Central memory CD4-positive, alpha-beta T cell (primary cell): ENCODE measurements around the gene RAD51B.
A peak's percentile ranks its signal among the peaks of the same experiment; 100 is the strongest.

Experiments
- DNase-seq: peaks from one replicate; pipeline ENCODE4 v3.0.0; 2022

The RAD51B gene

GRCh38 chr14:68723808-68724268 is 904.3 kb downstream of the RAD51B start:
- DNase-seq: no peak

- no peak for DNase-seq
Observed at GRCh38 chr14:68724914-68725313, 905.3 kb downstream of the RAD51B start.

- DNase-seq: no peak
Observed at GRCh38 chr14:68726093-68726695, 906.6 kb downstream of the RAD51B start.

- DNase-seq: no peak
Observed at GRCh38 chr14:68727315-68728047, 907.9 kb downstream of the RAD51B start.

GRCh38 chr14:68728342-68729106 is 908.9 kb downstream of the RAD51B start:
- DNase-seq: no peak

GRCh38 chr14:68729556-68729955 is 910.0 kb downstream of the RAD51B start:
- DNase-seq: no peak

GRCh38 chr14:68730348-68730747 is 910.8 kb downstream of the RAD51B start:
- no peak for DNase-seq

- no peak for DNase-seq
Observed at GRCh38 chr14:68730811-68731425, 911.3 kb downstream of the RAD51B start.

- no peak for DNase-seq
Observed at GRCh38 chr14:68733086-68733914, 913.7 kb downstream of the RAD51B start.

- peak; percentile 9 for DNase-seq
Observed at GRCh38 chr14:68734231-68734732, 914.7 kb downstream of the RAD51B start.

- no peak for DNase-seq
Observed at GRCh38 chr14:68735856-68736255, 916.3 kb downstream of the RAD51B start.

- no peak for DNase-seq
Observed at GRCh38 chr14:68736471-68736871, 916.9 kb downstream of the RAD51B start.

GRCh38 chr14:68737086-68737485 is 917.5 kb downstream of the RAD51B start:
- DNase-seq: no peak

GRCh38 chr14:68738559-68738958 is 919.0 kb downstream of the RAD51B start:
- no peak for DNase-seq

- no peak for DNase-seq
Observed at GRCh38 chr14:68739701-68740100, 920.1 kb downstream of the RAD51B start.

GRCh38 chr14:68740788-68741476 is 921.4 kb downstream of the RAD51B start:
- DNase-seq: no peak

- no peak for DNase-seq
Observed at GRCh38 chr14:68741477-68741791, 921.9 kb downstream of the RAD51B start.

GRCh38 chr14:68741839-68742470 is 922.4 kb downstream of the RAD51B start:
- DNase-seq: no peak

GRCh38 chr14:68744613-68745012 is 925.0 kb downstream of the RAD51B start:
- DNase-seq: no peak

GRCh38 chr14:68747393-68747792 is 927.8 kb downstream of the RAD51B start:
- no peak for DNase-seq

- no peak for DNase-seq
Observed at GRCh38 chr14:68748260-68748659, 928.7 kb downstream of the RAD51B start.
